ENCODE measurements around the gene JAML.

The JAML gene

DNA sequence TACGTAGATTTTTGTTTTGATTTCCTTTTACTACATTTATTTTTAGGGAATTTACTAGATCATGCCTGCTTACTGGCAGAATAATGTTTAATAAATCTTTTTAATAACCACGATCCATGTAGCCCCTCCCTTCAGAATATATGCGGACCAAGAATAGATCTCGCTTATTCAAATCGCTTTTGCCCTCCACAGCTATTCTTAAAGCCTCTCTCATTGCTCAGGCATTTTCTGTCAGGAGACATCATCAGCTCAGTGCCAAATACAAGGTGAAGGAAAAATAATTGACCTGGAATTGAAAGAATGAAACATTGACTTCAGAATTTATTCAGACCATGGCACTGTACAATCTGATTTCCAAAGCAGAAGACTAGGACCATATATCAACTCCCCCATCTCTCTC lies 10.0 kb upstream of the JAML start:
- no peak overlapping the region for H3K9ac ChIP-seq (ENCODE audit: insufficient read length)
- DNase-seq (ENCODE audit: low read depth, low spot score) = no peak
- no peaks in the 10 kb centered on the region for H3K9me3 ChIP-seq (ENCODE audit: low read depth, low read length)
- H3K27ac ChIP-seq = no peak overlapping the region
- H3K36me3 ChIP-seq (ENCODE audit: insufficient read depth, low read length) = no peaks in the 10 kb centered on the region
- no peak for TF ChIP-seq POLR2AphosphoS5 (IDR thresholded peaks at IDR 0.05; ENCODE audit: borderline replicate concordance, low read depth, low read length)
- TF ChIP-seq FOXP2 (optimal IDR thresholded peaks at IDR 0.05; ENCODE audit: control extremely low read depth, extremely low read length, insufficient read depth) = no peak
- TF ChIP-seq EZH2 (IDR thresholded peaks at IDR 0.05) = no peak
- no peak overlapping the region for H3K4me3 ChIP-seq

DNA sequence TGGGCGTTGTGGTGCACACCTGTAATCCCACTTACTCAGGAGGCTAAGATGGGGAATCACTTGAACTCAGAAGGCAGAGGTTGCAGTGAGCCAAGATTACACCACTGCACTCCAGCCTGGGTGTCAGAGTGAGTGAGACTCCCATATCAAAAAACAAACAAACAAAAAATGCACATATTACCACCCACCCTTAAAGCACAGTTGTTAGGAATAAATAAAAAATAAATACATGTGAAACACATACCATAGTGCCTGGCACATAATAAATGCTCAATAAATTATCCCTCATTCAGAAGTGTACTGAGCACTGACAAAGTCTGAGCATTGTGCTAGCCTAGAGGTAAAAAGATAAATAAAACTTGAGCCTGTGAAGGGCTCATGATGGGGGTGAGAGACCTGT lies 9.0 kb upstream of the JAML start:
- Histone ChIP-seq H3K9ac (ENCODE audit: insufficient read length) (no peak overlapping the region), H3K27ac (no peak overlapping the region), H3K36me3 (ENCODE audit: insufficient read depth, low read length) (no peaks in the 10 kb centered on the region), H3K9me3 (ENCODE audit: low read depth, low read length) (no peaks in the 10 kb centered on the region), H3K4me3 (no peak overlapping the region)
- no peak for TF ChIP-seq POLR2AphosphoS5 (IDR thresholded peaks at IDR 0.05; ENCODE audit: borderline replicate concordance, low read depth, low read length)
- no peak for TF ChIP-seq FOXP2 (optimal IDR thresholded peaks at IDR 0.05; ENCODE audit: control extremely low read depth, extremely low read length, insufficient read depth)
- TF ChIP-seq EZH2 (IDR thresholded peaks at IDR 0.05) = no peak
- no peak for DNase-seq (ENCODE audit: low read depth, low spot score)

DNA sequence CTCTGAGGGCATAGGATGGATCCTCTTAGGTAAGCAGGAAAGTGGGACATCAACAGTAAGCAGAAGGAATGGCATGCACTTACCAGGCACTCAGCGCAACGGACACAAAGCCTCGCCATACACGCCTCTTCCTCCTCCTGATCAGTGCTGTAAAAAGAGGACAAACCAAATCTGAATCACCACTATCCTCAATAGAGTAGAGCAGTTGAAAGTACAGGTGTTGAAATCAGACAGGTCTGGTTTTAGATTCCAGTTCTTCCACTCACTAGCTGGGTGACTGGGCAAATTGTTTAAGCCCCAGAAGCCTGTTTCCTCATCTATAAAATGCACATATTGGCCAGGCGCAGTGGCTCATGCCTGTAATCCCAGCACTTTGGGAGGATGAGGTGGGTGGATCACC lies 8.6 kb upstream of the JAML start:
- H3K36me3 ChIP-seq (ENCODE audit: insufficient read depth, low read length) = no peaks in the 10 kb centered on the region
- no peak overlapping the region for H3K27ac ChIP-seq
- H3K9me3 ChIP-seq (ENCODE audit: low read depth, low read length) = no peaks in the 10 kb centered on the region
- DNase-seq (ENCODE audit: low read depth, low spot score) = no peak
- no peak overlapping the region for H3K4me3 ChIP-seq
- TF ChIP-seq POLR2AphosphoS5 (IDR thresholded peaks at IDR 0.05; ENCODE audit: borderline replicate concordance, low read depth, low read length) (no peak), FOXP2 (optimal IDR thresholded peaks at IDR 0.05; ENCODE audit: control extremely low read depth, extremely low read length, insufficient read depth) (no peak), EZH2 (IDR thresholded peaks at IDR 0.05) (no peak)
- no peak overlapping the region for H3K9ac ChIP-seq (ENCODE audit: insufficient read length)

DNA sequence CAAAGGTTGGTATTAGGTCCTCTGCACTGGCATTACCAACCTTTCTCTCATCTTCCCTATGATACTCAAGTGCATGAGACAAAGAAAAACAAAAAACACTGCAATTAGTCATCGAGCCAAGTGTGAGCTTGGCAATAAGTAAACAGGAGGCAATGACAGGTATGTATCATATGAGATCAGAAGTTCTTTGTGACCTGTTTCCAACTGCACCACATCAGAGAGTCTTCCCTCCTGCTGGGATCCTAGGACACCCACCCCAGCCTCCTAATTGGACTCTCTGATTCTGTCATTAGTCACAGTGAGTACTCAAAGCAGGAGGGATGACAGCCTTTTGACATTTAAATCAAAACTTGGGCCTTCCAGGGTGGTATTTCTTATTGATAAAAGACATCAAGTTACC lies 7.8 kb upstream of the JAML start:
- Histone ChIP-seq H3K9ac (ENCODE audit: insufficient read length) (no peak overlapping the region), H3K36me3 (ENCODE audit: insufficient read depth, low read length) (no peaks in the 10 kb centered on the region), H3K4me3 (no peak overlapping the region), H3K27ac (no peak overlapping the region), H3K9me3 (ENCODE audit: low read depth, low read length) (no peaks in the 10 kb centered on the region)
- no peak for DNase-seq (ENCODE audit: low read depth, low spot score)
- TF ChIP-seq FOXP2 (optimal IDR thresholded peaks at IDR 0.05; ENCODE audit: control extremely low read depth, extremely low read length, insufficient read depth) (no peak), EZH2 (IDR thresholded peaks at IDR 0.05) (no peak), POLR2AphosphoS5 (IDR thresholded peaks at IDR 0.05; ENCODE audit: borderline replicate concordance, low read depth, low read length) (no peak)

DNA sequence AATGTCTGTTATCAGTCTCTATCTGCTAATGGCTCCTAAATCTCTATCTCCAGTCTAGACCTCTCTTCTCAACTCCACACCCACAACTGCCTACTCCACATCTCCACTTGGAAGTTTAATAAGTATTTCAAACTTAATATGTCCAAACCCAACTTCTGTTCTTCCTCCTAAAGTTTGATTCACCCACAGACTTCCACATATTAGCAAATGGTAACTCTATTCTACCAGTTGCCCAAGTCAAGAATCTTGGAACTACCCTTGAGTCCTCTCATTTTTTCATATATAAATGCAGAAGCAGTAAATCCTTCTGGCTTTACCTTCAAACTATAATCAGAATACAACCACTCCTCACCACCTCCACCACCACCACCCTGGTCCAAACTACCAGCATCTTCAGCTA lies 6.7 kb upstream of the JAML start:
- no peak overlapping the region for H3K9ac ChIP-seq (ENCODE audit: insufficient read length)
- H3K9me3 ChIP-seq (ENCODE audit: low read depth, low read length) = no peaks in the 10 kb centered on the region
- H3K36me3 ChIP-seq (ENCODE audit: insufficient read depth, low read length) = no peaks in the 10 kb centered on the region
- DNase-seq (ENCODE audit: low read depth, low spot score) = no peak
- H3K27ac ChIP-seq = no peak overlapping the region
- TF ChIP-seq EZH2 (IDR thresholded peaks at IDR 0.05) (no peak), FOXP2 (optimal IDR thresholded peaks at IDR 0.05; ENCODE audit: control extremely low read depth, extremely low read length, insufficient read depth) (no peak), POLR2AphosphoS5 (IDR thresholded peaks at IDR 0.05; ENCODE audit: borderline replicate concordance, low read depth, low read length) (no peak)
- no peak overlapping the region for H3K4me3 ChIP-seq

DNA sequence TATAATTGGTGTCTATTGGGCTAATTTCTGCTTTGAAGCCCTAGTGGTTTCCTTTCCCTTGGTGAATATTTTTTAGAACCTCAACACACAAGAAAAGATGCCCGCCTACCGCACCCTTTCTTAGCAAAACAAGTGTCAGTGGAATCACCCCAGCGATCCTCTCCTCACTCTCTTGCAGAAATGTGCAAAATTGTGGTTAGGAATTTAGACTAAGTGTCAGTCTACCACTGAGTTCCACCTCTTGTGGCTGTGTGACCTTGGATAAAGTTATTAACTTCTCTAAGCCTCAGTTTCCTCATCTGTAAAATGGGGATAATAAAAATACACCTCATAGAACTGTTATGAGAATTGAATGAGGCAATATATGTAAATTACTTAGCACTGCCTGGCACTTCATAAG lies 5.3 kb upstream of the JAML start:
- no peak overlapping the region for H3K27ac ChIP-seq
- no peaks in the 10 kb centered on the region for H3K9me3 ChIP-seq (ENCODE audit: low read depth, low read length)
- no peak overlapping the region for H3K9ac ChIP-seq (ENCODE audit: insufficient read length)
- H3K36me3 ChIP-seq (ENCODE audit: insufficient read depth, low read length) = no peaks in the 10 kb centered on the region
- TF ChIP-seq FOXP2 (optimal IDR thresholded peaks at IDR 0.05; ENCODE audit: control extremely low read depth, extremely low read length, insufficient read depth) (no peak), EZH2 (IDR thresholded peaks at IDR 0.05) (no peak), POLR2AphosphoS5 (IDR thresholded peaks at IDR 0.05; ENCODE audit: borderline replicate concordance, low read depth, low read length) (no peak)
- H3K4me3 ChIP-seq = no peak overlapping the region
- DNase-seq (ENCODE audit: low read depth, low spot score) = no peak

DNA sequence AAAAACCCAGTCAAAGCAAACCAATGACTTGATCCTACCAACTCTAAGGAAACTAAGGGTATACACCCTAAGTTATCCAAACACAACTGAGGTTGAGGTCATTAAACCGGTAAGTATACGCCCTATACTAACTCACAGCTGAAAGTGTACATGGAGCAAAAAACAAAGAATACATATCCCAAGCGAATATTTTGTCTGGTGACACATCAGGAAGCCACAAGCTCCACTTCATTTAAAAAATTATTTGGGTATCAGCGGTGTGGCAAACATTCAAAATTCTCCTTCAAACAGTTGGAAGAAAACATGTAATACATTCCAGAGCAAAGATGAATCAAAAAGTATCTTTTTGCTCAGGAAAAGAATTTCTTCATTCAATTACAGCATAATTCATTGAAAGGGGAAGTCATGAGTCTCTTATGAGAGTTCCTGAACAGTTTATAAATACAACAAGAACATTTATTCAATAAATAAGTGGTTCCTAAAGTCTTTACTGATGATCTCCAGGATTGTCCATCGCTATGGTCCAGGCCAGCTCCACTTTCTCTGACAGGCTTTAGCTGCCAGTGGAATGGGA lies 4.5 kb upstream of the JAML start:
- no peak overlapping the region for H3K4me3 ChIP-seq
- no peaks in the 10 kb centered on the region for H3K9me3 ChIP-seq (ENCODE audit: low read depth, low read length)
- H3K9ac ChIP-seq (ENCODE audit: insufficient read length) = no peak overlapping the region
- TF ChIP-seq EZH2 (IDR thresholded peaks at IDR 0.05) = no peak
- TF ChIP-seq POLR2AphosphoS5 (IDR thresholded peaks at IDR 0.05; ENCODE audit: borderline replicate concordance, low read depth, low read length) = no peak
- no peak for TF ChIP-seq FOXP2 (optimal IDR thresholded peaks at IDR 0.05; ENCODE audit: control extremely low read depth, extremely low read length, insufficient read depth)
- no peaks in the 10 kb centered on the region for H3K36me3 ChIP-seq (ENCODE audit: insufficient read depth, low read length)
- no peak overlapping the region for H3K27ac ChIP-seq
- DNase-seq (ENCODE audit: low read depth, low spot score) = no peak

DNA sequence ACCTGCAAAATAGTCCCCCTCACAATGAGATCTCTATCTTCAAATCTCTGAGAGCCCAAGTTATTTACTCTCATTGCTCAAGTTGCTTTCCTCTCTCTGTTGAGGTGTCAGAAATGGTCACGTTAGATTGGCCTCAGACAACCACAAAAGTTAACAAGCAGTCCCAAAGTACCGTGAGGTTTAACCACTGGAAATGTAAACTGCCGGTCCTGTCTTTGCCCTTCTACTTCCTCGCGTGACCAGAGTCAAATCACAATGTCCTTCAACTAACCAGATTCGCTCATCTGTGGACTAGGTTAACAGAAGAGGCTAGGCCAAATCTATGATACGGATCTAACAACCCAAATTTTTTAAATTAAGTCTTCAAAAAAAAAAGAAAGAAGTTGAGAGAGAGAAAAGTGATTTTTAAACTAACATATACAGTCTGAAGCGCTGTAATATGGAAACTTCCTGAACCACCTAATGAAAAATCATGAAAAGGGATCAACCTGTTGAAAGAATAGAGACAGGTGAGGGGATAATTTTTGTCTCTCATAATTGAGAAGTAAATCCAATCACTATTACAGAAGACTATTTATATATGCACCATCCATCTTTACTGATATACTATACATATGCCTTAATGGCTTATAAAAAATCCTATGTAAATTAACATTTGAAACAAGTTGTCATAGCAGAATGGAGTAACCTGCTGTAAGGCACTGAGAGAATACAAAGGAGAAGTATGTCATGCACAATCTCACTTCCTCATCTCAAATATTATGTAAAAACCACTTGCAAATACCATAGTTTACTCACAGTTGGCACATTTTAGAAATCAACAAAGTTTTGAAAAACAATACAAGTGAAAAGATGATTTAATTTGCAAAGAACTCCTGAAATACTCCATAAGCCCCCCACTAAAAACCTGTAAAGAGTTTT lies 3.3 kb upstream of the JAML start:
- DNase-seq (ENCODE audit: low read depth, low spot score) = no peak
- no peak overlapping the region for H3K4me3 ChIP-seq
- H3K9ac ChIP-seq (ENCODE audit: insufficient read length) = no peak overlapping the region
- no peak overlapping the region for H3K27ac ChIP-seq
- H3K36me3 ChIP-seq (ENCODE audit: insufficient read depth, low read length) = no peaks in the 10 kb centered on the region
- no peaks in the 10 kb centered on the region for H3K9me3 ChIP-seq (ENCODE audit: low read depth, low read length)
- no peak for TF ChIP-seq POLR2AphosphoS5 (IDR thresholded peaks at IDR 0.05; ENCODE audit: borderline replicate concordance, low read depth, low read length)
- no peak for TF ChIP-seq FOXP2 (optimal IDR thresholded peaks at IDR 0.05; ENCODE audit: control extremely low read depth, extremely low read length, insufficient read depth)
- TF ChIP-seq EZH2 (IDR thresholded peaks at IDR 0.05) = no peak

All from SK-N-MC (cell line).